Bronchial epithelial cell (primary cell): Measurements from ENCODE around the gene SFXN2. TPM values are rescaled to one million over a fixed set of nuclear protein-coding genes. Genes with fewer than 3 reads are reported as not detected.

Experiments used
- DNase-seq: peaks from one replicate; pipeline ENCODE4 v3.0.0-alpha.2; 2010; ENCODE audit warnings: low read depth
- FAIRE-seq: peaks from 2 replicates; lab custom pipeline; 2011; peaks lifted over from hg19 to GRCh38; lab: Jason Lieb, UNC
- H3K27me3 ChIP-seq: 2 replicates; pipeline ENCODE4 v1.5.1; 2011; ENCODE audit warnings: low read length; ENCODE audit not compliant: control insufficient read depth, insufficient read depth
- H3K36me3 ChIP-seq: 2 replicates; pipeline ENCODE4 v1.5.1; 2011; ENCODE audit warnings: low read length; ENCODE audit not compliant: control insufficient read depth, insufficient read depth
- H3K4me3 ChIP-seq: 2 replicates; pipeline ENCODE4 v1.5.1; 2011; ENCODE audit warnings: mild to moderate bottlenecking, low read depth, low read length, control low read depth
- total RNA-seq: library from RNA; depleted of rRNA; stranded (reverse); fragments of >200 nt; gene quantifications from 2 replicates; pipeline ENCODE4 v1.2.1, GENCODE V29; 2014
- TF ChIP-seq, protein P1 (sequence below): IDR thresholded peaks from 2 replicates; pipeline ENCODE4 v1.5.1; 2011; ENCODE audit warnings: mild to moderate bottlenecking, moderate library complexity, low read length, control low read depth, inconsistent platforms; ENCODE audit not compliant: insufficient read depth, severe bottlenecking

SFXN2 gene
- total RNA-seq, 1 donor from 2014 or later, result 3.4 TPM

DNA sequence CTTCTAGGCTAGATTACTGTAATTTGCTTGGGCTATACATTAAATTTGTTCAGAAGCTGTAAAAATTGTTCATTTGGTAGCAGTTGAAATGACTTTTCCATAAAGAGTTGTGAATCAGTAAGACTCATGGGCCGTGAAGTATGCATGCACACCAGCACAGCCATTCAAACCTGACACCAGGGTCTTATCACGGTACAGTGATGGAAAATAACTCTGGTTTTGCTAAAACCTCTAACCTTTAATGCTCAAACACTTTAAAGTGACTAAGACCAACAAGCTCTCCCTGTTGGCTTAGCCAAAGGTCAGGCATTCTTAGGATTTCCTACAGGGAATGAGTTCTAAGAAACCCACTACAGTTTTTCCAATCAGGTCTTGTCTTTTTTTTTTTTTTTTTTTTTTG lies 11.7 kb upstream of the SFXN2 start:
- TF ChIP-seq, protein P1, sequence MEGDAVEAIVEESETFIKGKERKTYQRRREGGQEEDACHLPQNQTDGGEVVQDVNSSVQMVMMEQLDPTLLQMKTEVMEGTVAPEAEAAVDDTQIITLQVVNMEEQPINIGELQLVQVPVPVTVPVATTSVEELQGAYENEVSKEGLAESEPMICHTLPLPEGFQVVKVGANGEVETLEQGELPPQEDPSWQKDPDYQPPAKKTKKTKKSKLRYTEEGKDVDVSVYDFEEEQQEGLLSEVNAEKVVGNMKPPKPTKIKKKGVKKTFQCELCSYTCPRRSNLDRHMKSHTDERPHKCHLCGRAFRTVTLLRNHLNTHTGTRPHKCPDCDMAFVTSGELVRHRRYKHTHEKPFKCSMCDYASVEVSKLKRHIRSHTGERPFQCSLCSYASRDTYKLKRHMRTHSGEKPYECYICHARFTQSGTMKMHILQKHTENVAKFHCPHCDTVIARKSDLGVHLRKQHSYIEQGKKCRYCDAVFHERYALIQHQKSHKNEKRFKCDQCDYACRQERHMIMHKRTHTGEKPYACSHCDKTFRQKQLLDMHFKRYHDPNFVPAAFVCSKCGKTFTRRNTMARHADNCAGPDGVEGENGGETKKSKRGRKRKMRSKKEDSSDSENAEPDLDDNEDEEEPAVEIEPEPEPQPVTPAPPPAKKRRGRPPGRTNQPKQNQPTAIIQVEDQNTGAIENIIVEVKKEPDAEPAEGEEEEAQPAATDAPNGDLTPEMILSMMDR, result no peak
- no peak for FAIRE-seq
- no peak for DNase-seq
- Histone ChIP-seq H3K36me3 (peaks cover 2% of the 10 kb centered on the region), H3K4me3 (no peak overlapping the region), H3K27me3 (no peaks in the 10 kb centered on the region)

DNA sequence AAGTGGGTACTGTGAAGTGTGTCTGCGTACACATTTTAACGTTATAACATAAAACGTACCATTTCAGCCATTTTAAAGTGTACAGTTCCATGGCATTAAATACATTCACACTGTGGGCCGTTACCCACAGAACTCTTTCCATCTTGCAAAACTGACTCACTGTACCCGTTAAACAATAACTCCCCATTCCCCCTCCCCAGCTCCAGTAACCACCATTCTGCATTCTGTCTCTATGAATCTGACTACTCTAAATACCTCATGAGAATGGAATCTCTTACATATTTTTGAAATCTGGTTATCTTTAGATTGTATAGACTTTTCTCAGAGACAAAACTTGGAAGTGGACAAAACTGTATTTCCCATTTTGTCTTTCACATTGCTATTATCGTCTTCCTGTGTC lies 9.5 kb upstream of the SFXN2 start:
- DNase-seq (no peak), FAIRE-seq (no peak)
- peaks cover 2% of the 10 kb centered on the region for H3K36me3 ChIP-seq
- TF ChIP-seq, protein P1, result no peak
- no peaks in the 10 kb centered on the region for H3K27me3 ChIP-seq
- no peak overlapping the region for H3K4me3 ChIP-seq

DNA sequence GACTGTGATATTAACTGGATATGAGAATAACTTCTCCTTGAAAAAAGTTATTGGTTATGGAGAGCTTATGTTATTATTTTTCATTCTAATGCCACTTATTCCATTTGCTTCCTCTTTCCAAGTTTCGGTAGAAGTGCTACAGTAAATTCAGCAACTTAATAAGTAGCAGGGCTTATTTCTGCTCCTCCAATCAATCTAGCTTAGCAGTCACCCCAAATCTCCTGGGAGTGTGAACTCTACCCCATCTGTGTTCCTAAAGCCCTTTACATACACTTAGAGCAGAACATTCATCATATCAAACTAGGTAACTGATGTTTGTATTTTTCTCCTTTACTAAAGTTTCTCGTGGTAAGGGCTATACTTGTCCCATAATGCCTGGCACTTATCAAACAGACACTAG lies 8.9 kb upstream of the SFXN2 start:
- no peak for FAIRE-seq

DNA sequence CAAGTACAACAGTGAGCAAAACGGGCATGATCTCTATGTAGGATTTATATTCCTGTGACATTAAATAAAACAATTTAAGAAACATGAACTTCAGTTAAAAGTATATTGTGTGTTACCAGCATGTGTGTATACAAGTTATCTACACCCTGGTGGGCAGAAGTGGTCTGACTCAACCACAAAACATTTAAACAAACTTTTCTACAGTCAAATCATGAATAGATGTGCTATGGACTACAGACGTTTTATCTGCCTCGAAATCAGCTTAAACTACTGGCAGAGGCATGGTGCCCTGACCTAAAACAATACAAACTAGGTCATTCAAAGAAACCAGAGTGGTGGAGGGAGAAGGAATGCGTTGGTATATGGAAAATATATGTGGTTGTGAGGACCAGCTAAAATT lies 3.8 kb upstream of the SFXN2 start:
- DNase-seq, result peak; percentile 36
- TF ChIP-seq, protein P1, result no peak

More for the DNA sequence above, 8.9 kb upstream of the SFXN2 start:
- DNase-seq, result no peak
- Histone ChIP-seq H3K4me3 (no peak overlapping the region), H3K36me3 (peaks cover 2% of the 10 kb centered on the region), H3K27me3 (no peaks in the 10 kb centered on the region)
- TF ChIP-seq, protein P1, result no peak

DNA sequence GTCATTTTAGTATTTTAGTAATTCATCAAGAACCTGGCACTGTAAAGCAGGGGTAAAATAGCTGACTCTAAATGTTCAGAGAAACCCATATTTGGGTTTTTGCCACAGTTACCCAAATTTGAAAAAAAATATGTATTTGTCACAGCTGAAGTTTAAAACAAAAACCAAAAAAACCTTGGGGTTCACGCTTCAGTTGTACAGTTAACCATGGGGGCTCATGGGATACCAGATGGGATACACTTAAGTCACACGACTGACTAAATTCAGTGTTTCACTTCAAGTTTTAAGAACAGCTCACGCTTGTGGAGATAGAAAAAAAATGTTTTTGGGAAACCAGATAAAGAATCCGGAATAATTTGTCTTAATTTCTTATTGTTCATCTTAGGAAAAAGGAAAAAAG lies 2.3 kb upstream of the SFXN2 start:
- no peaks in the 10 kb centered on the region for H3K36me3 ChIP-seq
- TF ChIP-seq, protein P1, result no peak
- DNase-seq, result no peak
- H3K27me3 ChIP-seq, result no peaks in the 10 kb centered on the region
- H3K4me3 ChIP-seq, result no peak overlapping the region
- FAIRE-seq, result no peak

More for the DNA sequence above, 3.8 kb upstream of the SFXN2 start:
- Histone ChIP-seq H3K36me3 (no peaks in the 10 kb centered on the region), H3K4me3 (no peak overlapping the region), H3K27me3 (no peaks in the 10 kb centered on the region)
- FAIRE-seq, result no peak

DNA sequence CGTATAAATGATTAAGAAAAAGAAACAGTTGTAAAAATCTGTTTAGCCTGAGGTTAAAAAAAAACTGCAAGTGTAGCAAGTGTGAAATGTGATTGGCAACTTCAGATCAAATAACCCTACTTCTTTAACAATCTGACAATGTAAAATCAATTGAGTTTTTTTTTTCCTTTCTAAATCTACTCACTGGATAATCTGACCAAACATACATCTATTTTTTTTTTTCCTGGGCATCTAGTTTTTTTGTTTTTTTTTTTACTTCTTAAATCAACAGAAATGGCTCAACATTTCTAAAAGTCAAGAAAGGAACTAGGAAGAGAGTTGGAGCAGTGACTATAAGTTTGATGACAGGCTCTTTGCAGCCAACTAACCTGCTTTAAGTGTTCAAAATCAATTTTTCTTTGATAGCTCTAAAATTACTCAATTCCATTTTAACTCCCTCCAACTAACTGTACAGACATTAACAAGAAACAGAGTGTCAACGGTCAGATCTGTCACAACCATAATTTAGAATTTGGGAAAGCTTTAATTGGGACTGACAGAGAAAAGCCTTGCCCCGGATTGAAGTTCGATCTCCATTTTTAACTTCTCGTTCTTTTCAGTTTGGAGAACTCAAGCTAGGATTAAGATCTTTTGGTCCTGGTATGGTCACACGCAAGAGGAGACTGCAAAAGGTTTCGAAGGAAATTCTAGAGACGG lies 1.4 kb upstream of the SFXN2 start:
- DNase-seq, result peak; percentile 20
- FAIRE-seq, result no peak
- no peaks in the 10 kb centered on the region for H3K27me3 ChIP-seq
- TF ChIP-seq, protein P1, result no peak
- H3K36me3 ChIP-seq, result no peaks in the 10 kb centered on the region
- peak overlapping the region; percentile 97 for H3K4me3 ChIP-seq
